C4-2B (cell line): Measurements from ENCODE around the gene EXD3.
"Not testable (repeated sequence)": the region's sequence is repeated elsewhere in the genome, so short reads cannot be mapped to it uniquely, and the experiment has no call there.

Source experiments
- H3K27ac ChIP-seq: fragments of 450-650 bp; 2 replicates; pipeline ENCODE4 v1.5.1; 2017
- CTCF ChIP-seq: fragments of 450-650 bp; conservative IDR thresholded peaks from 2 replicates; pipeline ENCODE4 v1.5.1; 2017; ENCODE audit warnings: mild to moderate bottlenecking
- ZFX ChIP-seq: fragments of 450-650 bp; IDR thresholded peaks from 2 replicates; pipeline ENCODE4 v1.6.1; 2017

Gene EXD3

GRCh38 chr9:137387891-137388560, 34.9 kb downstream of the EXD3 start:
- H3K27ac ChIP-seq = no peak overlapping the region
- TF ChIP-seq CTCF (no peak), ZFX (no peak)

GRCh38 chr9:137387114-137387890, 35.7 kb downstream of the EXD3 start:
- TF ChIP-seq CTCF = no peak
- no peak for TF ChIP-seq ZFX
- H3K27ac ChIP-seq = no peak overlapping the region

- H3K27ac ChIP-seq = not testable (repeated sequence)
Measured at GRCh38 chr9:137386507-137387113, 36.4 kb downstream of the EXD3 start.

- no peak for TF ChIP-seq CTCF
- no peak for TF ChIP-seq ZFX
- no peak overlapping the region for H3K27ac ChIP-seq
Measured at GRCh38 chr9:137385061-137385655, 37.8 kb downstream of the EXD3 start.

- no peak overlapping the region for H3K27ac ChIP-seq
- TF ChIP-seq ZFX (no peak), CTCF (no peak)
Measured at GRCh38 chr9:137383784-137384756, 38.9 kb downstream of the EXD3 start.

GRCh38 chr9:137383081-137383783, 39.7 kb downstream of the EXD3 start:
- TF ChIP-seq CTCF (no peak), ZFX (no peak)
- H3K27ac ChIP-seq = no peak overlapping the region
